GM11168 (cell line): Measurements from ENCODE around the gene NR4A3.

Source experiments
- in situ Hi-C: fragments of 300-500 bp; cut with MboI; formaldehyde crosslinking; loops from one replicate; pipeline ENCODE4 v1.12.0; 2022; ENCODE audit warnings: low sequenced_read_pairs; ENCODE audit not compliant: unreplicated experiment

NR4A3 gene

DNA sequence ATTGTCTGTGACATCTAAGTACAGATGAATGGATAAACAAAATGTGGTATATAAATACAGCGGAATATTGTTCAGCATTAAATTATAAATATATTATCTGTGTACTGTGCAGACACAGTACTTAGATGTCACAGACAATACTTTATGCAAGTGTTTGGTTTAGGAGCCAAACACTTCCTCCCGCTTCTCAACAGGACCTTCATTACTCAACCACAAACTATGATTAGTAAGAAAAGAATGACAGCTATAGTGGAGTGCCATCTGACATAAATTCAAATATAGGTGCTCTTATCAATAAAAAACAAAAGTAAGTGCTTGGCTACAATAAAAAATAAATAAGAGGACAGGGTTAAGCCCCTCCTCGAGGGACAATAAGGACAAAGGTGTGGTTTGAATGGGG, 45.9 kb downstream of the NR4A3 start:
- in situ Hi-C loops = no loop called here

- in situ Hi-C loops = no loop called here
Measured at GRCh38 chr9:99867968-99868367, 46.3 kb downstream of the NR4A3 start.

DNA sequence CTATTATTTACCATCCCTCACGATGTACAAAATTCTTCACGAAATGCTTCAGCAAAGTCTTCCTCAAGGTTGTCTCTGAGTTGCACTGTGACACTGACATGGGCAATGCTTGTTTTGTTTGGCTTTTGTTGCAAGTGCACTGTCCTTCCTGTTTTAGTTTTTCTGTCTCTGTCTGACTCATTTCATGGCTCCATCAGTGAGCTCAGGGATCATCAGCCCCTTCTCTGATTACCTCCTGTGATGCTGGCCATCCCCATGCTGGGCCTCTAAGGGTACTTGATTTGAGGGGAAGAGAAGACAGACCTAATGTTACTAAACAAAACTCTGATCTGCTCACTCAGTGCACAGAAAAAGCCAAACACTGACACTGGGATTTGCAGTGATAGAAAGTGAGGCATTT, 47.2 kb downstream of the NR4A3 start:
- in situ Hi-C loops = no loop called here

DNA sequence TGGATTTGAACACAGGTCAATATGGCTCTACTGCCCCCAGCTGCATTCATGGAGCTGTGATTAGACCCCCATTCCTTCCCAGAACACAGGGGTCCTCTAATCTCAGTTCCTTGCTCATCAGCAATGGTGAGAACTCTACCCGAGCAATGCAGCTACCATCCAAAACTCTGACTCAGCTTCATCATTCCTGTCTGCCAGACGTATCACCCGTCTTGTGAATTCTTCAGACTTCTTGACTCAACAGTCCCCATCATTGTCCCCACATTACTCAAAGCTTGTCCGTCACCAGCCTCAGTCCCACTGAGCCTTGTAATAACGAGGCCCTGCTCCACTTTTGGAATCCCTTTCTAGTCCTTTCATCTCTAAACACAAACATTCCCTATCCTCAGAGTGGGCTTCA, 48.4 kb downstream of the NR4A3 start:
- in situ Hi-C loops = no loop called here

- in situ Hi-C loops = no loop called here
Measured at GRCh38 chr9:99873531-99873930, 51.8 kb downstream of the NR4A3 start.

DNA sequence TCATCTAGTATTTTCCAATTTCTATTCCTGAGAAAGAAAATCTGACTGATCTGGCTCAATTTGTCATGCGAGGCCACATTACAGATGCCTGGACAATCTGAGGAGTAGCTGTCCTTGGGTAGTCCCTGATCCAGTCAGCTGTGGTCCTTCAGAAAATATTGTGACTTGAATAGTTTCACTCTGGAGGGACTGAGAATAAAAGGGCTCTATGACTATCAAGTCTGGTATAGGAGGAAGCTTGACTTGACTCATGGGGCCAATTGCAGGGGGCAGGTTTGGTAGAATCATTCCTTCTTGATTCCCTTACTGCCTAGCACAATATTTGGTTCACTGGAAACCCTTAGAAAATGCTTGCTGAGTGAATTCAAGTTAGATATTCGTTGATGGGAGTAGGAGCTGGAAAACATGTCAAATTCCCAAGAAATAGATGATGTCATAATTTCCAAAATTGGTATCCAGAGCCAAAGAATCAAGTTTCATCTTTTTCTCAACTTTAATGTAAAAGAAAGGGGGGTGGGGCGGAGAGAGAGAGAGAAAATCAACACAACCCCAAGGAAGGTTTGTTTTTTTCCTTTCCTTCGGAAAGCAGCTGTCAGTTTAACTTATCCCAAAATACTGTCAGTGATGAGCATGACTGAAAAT, 52.4 kb downstream of the NR4A3 start:
- in situ Hi-C loops = no loop called here

DNA sequence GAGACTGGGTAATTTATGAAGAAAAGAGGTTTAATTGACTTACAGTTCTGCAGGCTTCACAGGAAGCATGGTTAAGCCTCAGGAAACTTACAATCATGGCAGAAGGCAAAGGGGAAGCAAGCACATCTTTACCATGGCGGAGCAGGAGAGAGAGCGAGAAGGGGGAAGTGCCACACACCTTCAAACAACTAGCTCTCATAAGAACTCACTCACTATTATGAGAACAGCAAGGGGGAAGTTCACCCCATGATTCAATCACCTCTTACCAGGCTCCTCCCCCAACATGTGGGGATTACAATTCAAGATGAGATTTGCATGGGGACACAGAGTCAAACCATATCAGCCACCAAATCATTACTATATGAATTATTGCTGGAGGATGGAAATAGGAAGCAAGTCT, 54.5 kb downstream of the NR4A3 start:
- in situ Hi-C loops = no loop called here

DNA sequence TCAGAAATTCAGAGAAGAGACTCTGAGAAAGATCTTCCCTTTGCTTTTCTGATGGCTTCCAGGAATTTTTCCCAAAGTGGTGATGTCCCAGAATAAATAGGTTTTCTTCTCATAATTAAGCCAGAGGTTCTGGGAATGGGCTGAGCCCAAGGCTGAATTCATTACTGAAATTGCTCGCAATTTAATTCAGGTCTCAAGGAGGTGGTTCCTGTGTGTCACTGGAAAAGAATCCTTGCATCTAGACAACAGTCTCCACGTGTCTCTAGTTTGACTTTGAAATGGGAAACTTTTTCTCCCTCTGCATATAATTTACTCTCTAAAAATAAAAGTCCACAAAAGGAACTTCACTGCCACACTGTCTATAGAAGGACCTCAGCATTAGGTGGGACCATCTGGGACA, 57.0 kb downstream of the NR4A3 start:
- in situ Hi-C loops = no loop called here

GRCh38 chr9:99881769-99882168, 60.1 kb downstream of the NR4A3 start:
- in situ Hi-C loops = no loop called here

DNA sequence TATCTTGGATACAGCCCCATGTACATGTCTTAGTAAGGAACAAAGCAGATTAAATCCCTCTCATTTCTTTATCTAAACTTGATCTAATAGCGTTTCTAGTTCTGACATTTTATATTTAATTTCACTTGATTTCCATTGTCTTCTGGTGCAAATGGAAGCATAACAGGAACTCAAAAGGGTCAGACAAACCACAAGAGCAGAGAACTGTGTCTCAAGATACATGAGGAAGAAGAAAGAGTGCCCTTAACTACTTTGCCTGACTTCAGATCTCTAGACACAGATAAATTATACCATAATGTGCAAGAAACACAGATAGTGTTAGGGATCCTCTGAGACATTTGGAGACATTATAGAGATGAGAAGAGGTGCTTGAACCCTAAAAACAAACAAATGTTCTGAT, 64.1 kb downstream of the NR4A3 start:
- in situ Hi-C loops = loop anchor here (5.0 kb wide), 1 partner anchor 43 kb away; no protein-coding TSS in a partner anchor

DNA sequence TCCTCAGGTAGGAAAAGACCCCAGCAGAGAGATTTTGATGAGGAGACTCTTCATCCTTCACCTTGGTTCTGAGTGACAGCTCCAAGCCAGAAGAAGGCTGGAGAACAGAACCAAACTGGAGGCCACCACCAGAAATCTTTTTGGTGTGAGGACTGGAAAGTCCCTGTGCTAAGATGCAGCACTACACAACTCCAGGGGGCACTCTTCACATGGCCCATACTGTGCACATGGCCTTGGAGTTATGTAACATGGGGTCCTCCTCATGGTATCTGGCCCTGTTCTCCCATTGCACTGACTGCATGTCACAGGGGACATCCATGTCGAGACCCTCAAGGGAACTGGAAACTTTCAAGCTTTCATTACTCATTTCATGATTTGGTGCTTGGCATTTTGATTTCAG, 67.4 kb downstream of the NR4A3 start:
- in situ Hi-C loops = loop anchor here (5.0 kb wide), 1 partner anchor 47 kb away; no protein-coding TSS in a partner anchor

DNA sequence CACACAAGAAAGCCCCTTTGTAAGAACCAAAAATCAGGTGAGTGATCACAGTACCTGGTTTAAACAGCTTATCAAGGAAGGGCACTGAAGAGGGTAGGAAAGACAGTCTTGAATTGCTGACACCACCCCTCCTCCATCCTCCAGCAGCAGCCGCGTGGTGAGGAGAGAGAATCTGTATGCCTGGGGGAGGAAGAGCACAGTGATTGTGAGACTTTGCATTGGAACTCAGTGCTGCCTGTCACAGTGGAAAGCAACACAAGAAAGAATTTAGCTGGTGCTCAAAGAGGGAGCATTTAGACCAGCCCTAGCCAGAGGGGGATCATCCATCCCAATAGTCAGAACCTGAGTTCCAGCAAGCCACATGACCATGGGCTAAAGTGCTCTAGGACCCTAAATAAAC, 73.1 kb downstream of the NR4A3 start:
- in situ Hi-C loops = no loop called here

DNA sequence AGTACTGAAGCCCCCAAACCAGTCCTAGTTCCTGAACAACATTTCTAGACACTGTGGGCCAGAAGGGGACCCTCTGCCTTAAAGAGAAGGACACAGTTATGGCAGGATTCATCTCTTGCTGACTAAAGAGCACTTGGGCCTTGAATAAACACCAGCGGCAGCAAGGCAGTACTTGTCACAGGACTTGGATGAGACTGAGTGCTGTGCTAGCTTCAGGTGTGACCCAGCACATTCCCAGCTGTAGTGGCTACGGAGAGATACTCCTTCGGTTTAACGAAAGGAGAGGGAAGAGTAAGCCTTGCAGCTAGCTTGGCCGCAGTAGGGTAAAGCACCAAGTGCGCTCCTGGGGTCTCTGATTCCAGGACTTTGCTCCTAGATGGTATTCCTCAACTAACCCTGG, 73.8 kb downstream of the NR4A3 start:
- in situ Hi-C loops = no loop called here

DNA sequence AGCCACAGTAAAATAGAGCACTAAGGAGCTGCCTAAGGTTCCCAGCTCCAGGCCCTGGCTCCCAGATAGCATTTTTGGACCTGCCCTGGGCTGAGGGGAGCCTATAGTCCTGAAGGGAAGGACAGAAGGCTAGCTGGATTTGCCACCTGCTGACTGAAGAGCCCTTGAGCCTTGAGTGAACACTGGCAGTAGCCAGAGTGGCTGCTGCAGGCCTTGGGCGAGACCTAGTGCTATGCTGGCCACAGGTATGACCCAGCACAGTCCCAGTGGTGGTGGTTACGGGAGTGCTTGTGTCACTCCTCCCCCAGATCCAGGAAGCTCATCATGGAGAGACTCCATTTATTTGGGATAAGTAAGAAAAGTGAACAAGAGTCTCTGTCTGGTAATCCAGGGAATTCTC, 74.4 kb downstream of the NR4A3 start:
- in situ Hi-C loops = no loop called here

DNA sequence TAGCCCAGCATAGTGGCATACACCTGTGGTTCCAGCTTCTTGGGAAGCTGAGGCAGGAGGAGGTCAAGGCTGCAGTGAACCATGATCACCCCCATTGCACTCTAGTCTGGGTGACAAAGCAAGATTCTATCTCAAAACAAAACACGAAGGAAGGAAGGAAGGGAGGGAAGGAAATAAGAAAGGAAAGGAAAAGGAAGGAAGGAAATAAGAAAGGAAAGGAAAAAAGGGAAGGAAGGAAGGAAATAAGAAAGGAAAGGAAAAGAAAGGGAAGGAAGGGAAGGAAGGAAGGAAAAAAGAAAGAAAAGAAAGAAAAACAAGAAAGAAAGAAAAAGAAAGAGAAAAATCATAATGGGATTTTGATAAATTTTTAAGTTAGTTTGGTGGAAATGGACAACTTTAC, 81.7 kb downstream of the NR4A3 start:
- in situ Hi-C loops = no loop called here

GRCh38 chr9:99905833-99906402, 84.2 kb downstream of the NR4A3 start:
- in situ Hi-C loops = no loop called here

DNA sequence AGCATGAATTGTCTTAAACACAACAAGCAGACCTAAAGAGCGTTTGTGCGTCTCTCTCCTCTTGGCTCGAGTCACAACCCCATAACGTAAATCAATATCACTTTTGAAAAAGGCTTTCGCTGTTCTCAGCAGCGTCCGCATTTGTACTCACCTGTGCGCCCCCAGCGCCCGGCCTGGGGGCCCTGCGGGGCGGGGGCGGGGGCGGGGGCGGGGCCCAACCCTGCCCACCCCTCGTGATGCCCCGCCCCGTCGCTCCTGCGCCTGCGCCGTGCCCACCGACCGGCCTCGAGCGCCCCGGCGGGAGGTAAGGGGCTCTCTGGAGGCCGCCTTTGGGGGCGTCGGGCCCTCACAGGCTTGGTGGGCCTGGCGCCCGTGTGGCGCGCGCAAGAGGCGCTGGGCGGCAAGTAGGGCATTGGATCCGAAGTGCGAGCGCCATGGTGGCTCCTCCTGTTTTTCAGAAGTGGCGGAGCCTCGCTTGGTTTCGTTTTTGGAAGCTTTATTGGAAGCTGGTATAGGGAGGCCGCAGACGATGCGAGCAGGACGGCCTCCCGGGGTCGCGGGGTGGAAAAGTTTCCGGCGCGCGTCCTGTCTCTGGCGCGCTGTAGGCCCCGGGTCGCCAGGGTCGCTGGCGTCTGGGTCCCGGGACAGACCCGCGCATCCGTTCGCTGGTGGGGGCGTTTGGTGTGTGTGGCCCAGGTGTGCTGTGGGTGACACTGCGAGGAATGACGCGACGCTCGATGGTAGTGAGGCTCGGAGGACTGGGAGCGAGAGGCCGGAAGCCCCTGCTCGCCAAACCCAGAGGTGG, 84.9 kb downstream of the NR4A3 start, which contains the start of gene STX17:
Gene STX17, plus strand, starts transcription at position 252 of the 805 bp plus-strand sequence. CDS start 8,586 bp downstream, outside the sequence.
- in situ Hi-C loops = no loop called here

DNA sequence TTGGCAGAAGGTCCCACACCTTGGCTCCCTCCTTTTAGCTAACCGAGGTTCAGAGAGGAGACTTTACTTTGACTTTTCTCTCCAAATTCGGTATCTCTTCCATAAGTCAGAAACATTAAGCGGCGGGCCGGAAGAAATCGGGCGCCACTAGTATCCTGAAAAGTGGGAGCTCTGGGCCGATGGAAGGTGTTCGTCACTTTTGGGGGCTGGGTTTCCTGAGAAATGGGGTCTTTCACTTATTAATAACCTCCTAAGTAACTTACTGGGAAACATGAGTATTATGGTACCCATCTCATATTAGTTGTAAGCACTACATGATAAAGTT, 85.5 kb downstream of the NR4A3 start:
- in situ Hi-C loops = no loop called here

DNA sequence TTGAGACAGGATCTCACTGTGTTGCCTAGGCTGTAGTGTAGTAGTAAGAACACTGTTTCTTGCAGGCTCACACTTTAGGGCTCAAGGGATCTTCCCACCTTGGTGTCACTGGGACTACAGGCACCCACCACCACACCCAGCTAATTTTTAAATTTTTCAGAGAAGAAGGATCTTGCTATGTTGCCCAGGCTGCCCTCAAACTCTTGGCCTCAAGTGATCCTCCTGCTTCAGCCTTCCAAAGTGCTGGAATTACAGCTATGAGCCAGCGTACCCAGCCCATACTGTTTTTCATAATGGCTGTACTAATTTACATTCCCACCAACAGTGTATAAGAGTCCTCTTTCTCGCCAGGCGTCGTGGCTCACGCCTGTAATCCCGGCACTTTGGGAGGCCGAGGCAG, 89.9 kb downstream of the NR4A3 start:
- in situ Hi-C loops = no loop called here
